ENCODE data around the gene CDH5. TPM values are rescaled to one million over a fixed set of nuclear protein-coding genes. Genes with fewer than 3 reads are reported as not detected.

The CDH5 gene
- total RNA-seq, 1 experiment from 2014 or later, result not detected

GRCh38 chr16:66378741-66379570 is 12.5 kb downstream of the CDH5 start:
- intact Hi-C loops (cut with micrococcal nuclease), result no loop called here
- CTCF ChIA-PET, result no interaction called here

GRCh38 chr16:66379571-66379941 is 13.1 kb downstream of the CDH5 start:
- H4K20me1 ChIP-seq (ENCODE audit: low read length), result no peaks in the 10 kb centered on the region
- no TSS peak for BruUV-seq (replicated peaks)
- intact Hi-C loops (cut with micrococcal nuclease), result no loop called here
- H3K9me3 ChIP-seq (ENCODE audit: low read length), result no peaks in the 10 kb centered on the region
- TF ChIP-seq EZH2phosphoT487 (IDR thresholded peaks at IDR 0.05; ENCODE audit: borderline replicate concordance, low read length) (no peak), EZH2 (IDR thresholded peaks at IDR 0.05; ENCODE audit: low read length, unreplicated experiment) (no peak), CTCF (conservative IDR thresholded peaks at IDR 0.05; ENCODE audit: low read depth, low read length) (no peak)
- POLR2A ChIA-PET (ENCODE audit: unreplicated experiment), result no interaction called here
- H3K4me1 ChIP-seq (ENCODE audit: insufficient read depth, low read length), result peaks cover 27% of the 10 kb centered on the region
- H2AFZ ChIP-seq (ENCODE audit: low read length), result no peak overlapping the region
- no peak overlapping the region for H3K4me3 ChIP-seq (ENCODE audit: low read length)
- H3K79me2 ChIP-seq (ENCODE audit: low read length), result no peaks in the 10 kb centered on the region
- no peaks in the 10 kb centered on the region for H3K36me3 ChIP-seq (ENCODE audit: low read depth, low read length)
- no peak overlapping the region for H3K27ac ChIP-seq (ENCODE audit: low read length)
- CTCF ChIA-PET, result no interaction called here
- no peaks in the 10 kb centered on the region for H3K9me2 ChIP-seq (replicated peaks; ENCODE audit: low read length)
- H3K9ac ChIP-seq (ENCODE audit: low read length), result no peak overlapping the region
- no peak for DNase-seq
- H3K27me3 ChIP-seq (ENCODE audit: low read length), result no peaks in the 10 kb centered on the region
- H3F3A ChIP-seq (ENCODE audit: low read length, unreplicated experiment), result no peaks in the 10 kb centered on the region
- no peak for ATAC-seq
- no peak overlapping the region for H3K4me2 ChIP-seq (ENCODE audit: low read length)

More at GRCh38 chr16:66378741-66379570, 12.5 kb downstream of the CDH5 start:
- no peaks in the 10 kb centered on the region for H3K9me3 ChIP-seq (ENCODE audit: low read length)
- no peak overlapping the region for H3K9ac ChIP-seq (ENCODE audit: low read length)
- DNase-seq, result no peak
- TF ChIP-seq EZH2phosphoT487 (IDR thresholded peaks at IDR 0.05; ENCODE audit: borderline replicate concordance, low read length) (no peak), CTCF (conservative IDR thresholded peaks at IDR 0.05; ENCODE audit: low read depth, low read length) (no peak)
- no peaks in the 10 kb centered on the region for H3K79me2 ChIP-seq (ENCODE audit: low read length)
- POLR2A ChIA-PET (ENCODE audit: unreplicated experiment), result no interaction called here
- H3K27me3 ChIP-seq (ENCODE audit: low read length), result no peaks in the 10 kb centered on the region
- no peaks in the 10 kb centered on the region for H3F3A ChIP-seq (ENCODE audit: low read length, unreplicated experiment)
- no peak overlapping the region for H3K27ac ChIP-seq (ENCODE audit: low read length)
- H3K4me1 ChIP-seq (ENCODE audit: insufficient read depth, low read length), result peaks cover 27% of the 10 kb centered on the region
- no peak overlapping the region for H2AFZ ChIP-seq (ENCODE audit: low read length)
- no peaks in the 10 kb centered on the region for H3K36me3 ChIP-seq (ENCODE audit: low read depth, low read length)
- no peaks in the 10 kb centered on the region for H3K9me2 ChIP-seq (replicated peaks; ENCODE audit: low read length)
- BruUV-seq (replicated peaks), result no TSS peak
- H3K4me2 ChIP-seq (ENCODE audit: low read length), result no peak overlapping the region
- no peak for ATAC-seq
- H4K20me1 ChIP-seq (ENCODE audit: low read length), result no peaks in the 10 kb centered on the region
- no peak overlapping the region for H3K4me3 ChIP-seq (ENCODE audit: low read length)

- ChIA-PET POLR2A (ENCODE audit: unreplicated experiment) (no interaction called here), CTCF (no interaction called here)
- H3K4me1 ChIP-seq (ENCODE audit: insufficient read depth, low read length), result peaks cover 27% of the 10 kb centered on the region
- no peaks in the 10 kb centered on the region for H3K36me3 ChIP-seq (ENCODE audit: low read depth, low read length)
- no peaks in the 10 kb centered on the region for H3K79me2 ChIP-seq (ENCODE audit: low read length)
- no TSS peak for BruUV-seq (replicated peaks)
- DNase-seq, result no peak
- intact Hi-C loops (cut with micrococcal nuclease), result no loop called here
- ATAC-seq, result no peak
- H3F3A ChIP-seq (ENCODE audit: low read length, unreplicated experiment), result no peaks in the 10 kb centered on the region
- no peaks in the 10 kb centered on the region for H4K20me1 ChIP-seq (ENCODE audit: low read length)
- TF ChIP-seq EZH2 (IDR thresholded peaks at IDR 0.05; ENCODE audit: low read length, unreplicated experiment) (no peak), CTCF (conservative IDR thresholded peaks at IDR 0.05; ENCODE audit: low read depth, low read length) (no peak), EZH2phosphoT487 (IDR thresholded peaks at IDR 0.05; ENCODE audit: borderline replicate concordance, low read length) (no peak)
- no peak overlapping the region for H2AFZ ChIP-seq (ENCODE audit: low read length)
- H3K9me2 ChIP-seq (replicated peaks; ENCODE audit: low read length), result no peaks in the 10 kb centered on the region
- no peaks in the 10 kb centered on the region for H3K9me3 ChIP-seq (ENCODE audit: low read length)
- no peak overlapping the region for H3K4me2 ChIP-seq (ENCODE audit: low read length)
- no peak overlapping the region for H3K27ac ChIP-seq (ENCODE audit: low read length)
- H3K27me3 ChIP-seq (ENCODE audit: low read length), result no peaks in the 10 kb centered on the region
- no peak overlapping the region for H3K9ac ChIP-seq (ENCODE audit: low read length)
- no peak overlapping the region for H3K4me3 ChIP-seq (ENCODE audit: low read length)
Measured at GRCh38 chr16:66380421-66380820, 13.9 kb downstream of the CDH5 start.

All from PC-3 (cell line).